GM12801 (cell line): ENCODE data around the gene RAB40C.

Experiments
- CTCF ChIP-seq: IDR thresholded peaks from one replicate; pipeline ENCODE4 v1.5.1; 2011; ENCODE audit warnings: control low read depth; ENCODE audit not compliant: insufficient read length; ENCODE audit errors: extremely low read depth

The RAB40C gene

DNA sequence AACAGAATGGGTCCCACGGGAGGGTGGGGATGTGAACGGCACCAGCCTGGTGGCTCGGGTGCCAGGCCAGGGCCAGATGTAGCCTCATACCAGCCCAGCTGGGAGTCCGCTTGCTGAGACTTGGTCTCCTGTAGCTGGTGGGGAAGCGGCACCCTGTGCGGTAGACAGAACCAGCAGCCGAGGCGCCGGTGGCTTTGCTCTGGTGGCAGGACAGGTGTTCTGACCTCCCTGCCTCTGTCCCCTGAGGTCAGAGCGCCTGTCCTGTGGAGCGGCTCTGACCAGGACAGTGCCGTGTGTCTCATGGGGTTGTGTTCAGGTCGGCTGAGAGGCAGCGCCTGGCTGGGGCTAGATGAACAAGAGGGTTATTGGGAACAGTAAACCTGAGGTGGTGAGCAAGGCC is 20.1 kb downstream of the RAB40C start:
- TF ChIP-seq CTCF: no peak

GRCh38 chr16:610513-611381 is 20.9 kb downstream of the RAB40C start:
- TF ChIP-seq CTCF: no peak

GRCh38 chr16:615122-615521 is 25.3 kb downstream of the RAB40C start:
- no peak for TF ChIP-seq CTCF

DNA sequence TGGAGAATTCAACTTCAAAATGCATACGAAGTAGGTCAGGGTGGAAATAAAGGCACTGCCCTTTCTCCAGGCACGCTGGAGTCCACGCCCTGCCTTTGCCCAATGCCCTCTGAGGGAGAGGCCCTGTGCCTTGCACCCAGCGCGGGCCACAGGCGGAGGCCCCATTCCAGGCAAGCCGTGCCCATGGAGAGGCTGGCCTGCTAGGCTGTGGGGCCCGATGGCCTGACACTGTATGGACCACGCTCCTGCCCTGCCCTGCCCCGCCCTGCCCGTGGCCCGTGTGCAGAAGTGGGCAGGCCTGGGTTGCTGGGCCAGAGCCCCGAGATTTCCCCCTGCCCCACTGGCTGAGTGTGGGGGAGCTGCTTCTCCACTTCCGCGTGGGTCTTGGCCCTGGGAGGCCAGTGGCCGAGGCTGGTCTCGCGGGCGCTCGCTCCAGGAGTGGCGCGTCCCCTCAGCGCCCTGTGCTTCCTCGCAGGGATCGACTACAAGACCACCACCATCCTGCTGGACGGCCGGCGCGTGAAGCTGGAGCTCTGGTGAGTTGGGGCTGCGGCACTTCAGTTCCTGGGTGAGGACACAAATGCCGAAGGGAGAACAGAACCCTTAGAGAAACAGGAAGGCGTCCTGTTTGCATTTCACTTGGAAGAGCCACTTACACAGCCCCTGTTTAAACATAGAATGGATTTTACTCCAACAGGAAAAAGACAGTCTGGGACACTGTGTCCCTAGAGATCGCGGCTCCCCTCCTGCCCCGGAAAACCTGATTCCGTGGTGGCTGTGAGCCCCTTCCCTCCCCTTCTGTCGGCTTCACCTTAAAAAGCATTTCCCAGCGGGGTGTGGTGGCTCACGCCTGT is 27.1 kb downstream of the RAB40C start:
- TF ChIP-seq CTCF: no peak

DNA sequence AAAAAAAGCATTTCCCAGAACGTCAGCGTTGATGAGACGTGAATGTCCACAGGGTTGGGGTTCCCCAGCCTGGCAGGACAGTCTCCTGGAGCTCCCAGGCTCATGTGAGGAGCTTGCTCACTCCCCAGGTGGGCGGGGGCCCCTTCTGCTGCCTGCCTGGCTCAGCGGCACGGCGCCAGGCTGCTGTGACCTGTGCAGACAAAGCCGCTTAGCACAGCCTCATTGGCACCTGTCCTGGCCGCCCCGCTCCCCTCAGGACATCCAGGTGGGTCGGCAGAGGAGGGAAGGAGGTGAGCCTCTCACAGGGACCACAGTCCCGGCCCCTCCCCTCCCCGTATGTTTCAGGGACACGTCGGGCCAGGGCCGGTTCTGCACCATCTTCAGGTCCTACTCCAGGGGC is 28.0 kb downstream of the RAB40C start:
- no peak for TF ChIP-seq CTCF

DNA sequence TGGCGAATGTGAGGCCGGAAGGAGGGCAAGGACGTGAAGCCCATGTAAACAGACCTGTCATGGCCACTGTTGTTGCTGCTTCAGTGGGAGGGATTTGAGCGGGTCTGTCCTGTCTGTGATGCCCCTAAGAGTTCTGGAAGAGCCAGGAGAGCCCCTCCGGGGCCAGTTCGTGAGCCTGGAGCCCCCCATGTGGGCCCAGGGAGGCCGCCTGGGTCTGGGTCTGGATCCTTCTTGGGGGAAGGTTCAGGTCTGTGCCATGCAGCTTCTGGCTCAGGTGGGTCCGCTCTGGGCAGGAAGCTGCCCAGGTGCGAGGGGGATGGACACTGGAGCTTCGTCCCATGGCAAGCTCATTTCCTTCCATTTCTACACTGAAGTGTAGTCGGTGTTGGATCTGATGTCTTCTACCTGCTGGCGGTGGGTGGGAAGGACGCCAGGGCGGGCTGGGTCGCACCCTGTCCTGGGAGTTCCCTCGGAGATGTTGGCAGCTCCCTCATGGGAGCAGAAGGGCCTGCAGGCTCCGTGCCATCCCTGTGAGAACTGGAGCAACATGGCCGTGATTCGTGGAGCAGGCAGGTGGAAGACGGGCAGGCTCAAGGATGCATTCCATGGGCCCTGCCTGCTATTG is 29.7 kb downstream of the RAB40C start:
- no peak for TF ChIP-seq CTCF

GRCh38 chr16:620700-621525 is 31.0 kb downstream of the RAB40C start:
- no peak for TF ChIP-seq CTCF
